ENCODE results near the gene RGL4.
"Not testable (repeated sequence)": the region's sequence is repeated elsewhere in the genome, so short reads cannot be mapped to it uniquely, and the experiment has no call there.

The RGL4 gene, protein sequence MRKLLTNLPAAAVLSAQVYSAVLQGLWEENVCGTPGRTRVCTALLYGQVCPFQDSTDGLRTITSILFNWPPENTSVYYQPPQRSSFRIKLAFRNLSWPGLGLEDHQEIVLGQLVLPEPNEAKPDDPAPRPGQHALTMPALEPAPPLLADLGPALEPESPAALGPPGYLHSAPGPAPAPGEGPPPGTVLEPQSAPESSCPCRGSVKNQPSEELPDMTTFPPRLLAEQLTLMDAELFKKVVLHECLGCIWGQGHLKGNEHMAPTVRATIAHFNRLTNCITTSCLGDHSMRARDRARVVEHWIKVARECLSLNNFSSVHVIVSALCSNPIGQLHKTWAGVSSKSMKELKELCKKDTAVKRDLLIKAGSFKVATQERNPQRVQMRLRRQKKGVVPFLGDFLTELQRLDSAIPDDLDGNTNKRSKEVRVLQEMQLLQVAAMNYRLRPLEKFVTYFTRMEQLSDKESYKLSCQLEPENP

GRCh38 chr22:23690713-23691112 lies at the start of gene RGL4:
TSS of gene RGL4 (plus strand) at chr22:23691013. CDS start at chr22:23692031, 1,018 bp downstream.
- DNase-seq (ENCODE audit: extremely low spot score) = no peak
- ChIA-PET POLR2A (no interaction called here), CTCF (no interaction called here)
- no peak for TF ChIP-seq BHLHE40 (IDR thresholded peaks at IDR 0.05; ENCODE audit: borderline replicate concordance)
- no peak for TF ChIP-seq SP1 (IDR thresholded peaks at IDR 0.05)
- no peak for TF ChIP-seq PKNOX1 (IDR thresholded peaks at IDR 0.05)
- TF ChIP-seq FOXA1 (IDR thresholded peaks at IDR 0.05) = no peak
- TF ChIP-seq FOXM1 (IDR thresholded peaks at IDR 0.05; ENCODE audit: borderline replicate concordance) = no peak
- TF ChIP-seq LEF1 (IDR thresholded peaks at IDR 0.05; ENCODE audit: borderline replicate concordance) = no peak
- no peak for TF ChIP-seq TARDBP (IDR thresholded peaks at IDR 0.05)
- no peak for TF ChIP-seq CTBP1 (IDR thresholded peaks at IDR 0.05; ENCODE audit: borderline replicate concordance)
- TF ChIP-seq ARNT (IDR thresholded peaks at IDR 0.05) = no peak
- TF ChIP-seq ELF4 (IDR thresholded peaks at IDR 0.05) = no peak
- no peak for TF ChIP-seq SUZ12 (IDR thresholded peaks at IDR 0.05)
- no peak for TF ChIP-seq FOXK2 (IDR thresholded peaks at IDR 0.05)
- TF ChIP-seq ZNF384 (IDR thresholded peaks at IDR 0.05) = no peak

GRCh38 chr22:23646526-23646925 lies 44.3 kb upstream of the RGL4 start:
- POLR2A ChIA-PET; DNase-seq (ENCODE audit: extremely low spot score); CTCF ChIA-PET: not testable (repeated sequence)

DNA sequence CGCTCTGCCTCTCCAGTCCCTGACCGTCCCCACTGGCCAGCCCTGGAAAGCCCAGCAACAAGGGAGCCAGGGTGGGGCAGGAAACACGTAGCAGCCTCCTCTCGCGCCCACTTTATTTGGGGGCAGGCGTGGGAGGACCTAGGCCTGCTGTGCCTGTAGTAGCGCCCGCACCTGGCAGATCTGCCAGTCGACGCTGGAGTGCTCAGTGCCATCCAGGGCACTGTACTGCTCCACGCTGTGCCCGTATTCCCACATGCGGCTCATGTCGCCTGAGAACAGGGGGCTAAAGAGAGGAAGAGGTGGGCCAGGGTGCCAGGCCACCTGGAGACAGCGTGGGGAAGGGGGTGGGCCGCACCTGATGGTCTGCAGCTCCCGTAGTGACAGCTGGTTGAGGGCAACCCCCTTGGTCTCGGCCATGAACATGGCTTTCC lies 41.7 kb upstream of the RGL4 start:
- TF ChIP-seq SP1 (IDR thresholded peaks at IDR 0.05) = no peak
- TF ChIP-seq L3MBTL2 (conservative IDR thresholded peaks at IDR 0.05) = no peak
- no peak for TF ChIP-seq FOXA1 (IDR thresholded peaks at IDR 0.05)
- TF ChIP-seq SUZ12 (IDR thresholded peaks at IDR 0.05) = no peak
- no peak for TF ChIP-seq PKNOX1 (IDR thresholded peaks at IDR 0.05)
- no peak for TF ChIP-seq ZNF384 (IDR thresholded peaks at IDR 0.05)
- no peak for TF ChIP-seq ELF4 (IDR thresholded peaks at IDR 0.05)
- no peak for TF ChIP-seq CTBP1 (IDR thresholded peaks at IDR 0.05; ENCODE audit: borderline replicate concordance)
- no peak for TF ChIP-seq LEF1 (IDR thresholded peaks at IDR 0.05; ENCODE audit: borderline replicate concordance)
- TF ChIP-seq ARNT (IDR thresholded peaks at IDR 0.05) = no peak
- no peak for TF ChIP-seq BHLHE40 (IDR thresholded peaks at IDR 0.05; ENCODE audit: borderline replicate concordance)
- no peak for TF ChIP-seq HDGF (IDR thresholded peaks at IDR 0.05; ENCODE audit: borderline replicate concordance)
- TF ChIP-seq FOXM1 (IDR thresholded peaks at IDR 0.05; ENCODE audit: borderline replicate concordance) = no peak
- TF ChIP-seq NFRKB (IDR thresholded peaks at IDR 0.05) = no peak
- no peak for TF ChIP-seq FOXK2 (IDR thresholded peaks at IDR 0.05)
- no peak for TF ChIP-seq TARDBP (IDR thresholded peaks at IDR 0.05)
- ChIA-PET CTCF (interaction anchor here (0.7 kb wide), 1 partner anchor 354 kb away, joined by 7 read pairs; no protein-coding TSS in a partner anchor), POLR2A (no interaction called here)
- DNase-seq (ENCODE audit: extremely low spot score) = no peak

DNA sequence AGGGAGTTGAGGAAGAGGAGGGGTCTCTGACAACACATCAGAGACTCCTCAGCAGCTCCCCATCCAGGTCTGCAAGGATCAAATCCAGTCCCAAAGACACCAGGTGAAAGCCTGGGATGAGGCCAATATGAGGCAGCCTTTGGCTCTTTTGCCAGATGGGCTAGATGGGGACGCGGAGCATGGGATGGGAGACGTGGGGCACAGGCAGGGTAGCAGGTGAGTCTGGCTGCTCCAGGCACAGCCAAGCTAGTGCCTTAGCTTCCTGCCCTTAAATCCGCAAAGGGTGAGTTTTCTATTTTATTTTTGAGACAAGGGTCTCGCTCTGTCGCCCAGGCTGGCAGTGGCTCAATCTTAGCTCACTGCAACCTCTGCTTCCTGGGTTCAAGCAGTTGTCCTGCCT lies 39.1 kb upstream of the RGL4 start:
- DNase-seq (ENCODE audit: extremely low spot score) = no peak
- ChIA-PET POLR2A (no interaction called here), CTCF (interaction anchor here (0.7 kb wide), 1 partner anchor 24 kb away, joined by 3 read pairs; no protein-coding TSS in a partner anchor)
- TF ChIP-seq TARDBP (IDR thresholded peaks at IDR 0.05) = no peak
- no peak for TF ChIP-seq LEF1 (IDR thresholded peaks at IDR 0.05; ENCODE audit: borderline replicate concordance)
- no peak for TF ChIP-seq HDGF (IDR thresholded peaks at IDR 0.05; ENCODE audit: borderline replicate concordance)
- TF ChIP-seq ZNF384 (IDR thresholded peaks at IDR 0.05) = no peak
- no peak for TF ChIP-seq FOXM1 (IDR thresholded peaks at IDR 0.05; ENCODE audit: borderline replicate concordance)
- TF ChIP-seq SUZ12 (IDR thresholded peaks at IDR 0.05) = no peak
- no peak for TF ChIP-seq ARNT (IDR thresholded peaks at IDR 0.05)
- no peak for TF ChIP-seq SP1 (IDR thresholded peaks at IDR 0.05)
- TF ChIP-seq ELF4 (IDR thresholded peaks at IDR 0.05) = no peak
- TF ChIP-seq NFRKB (IDR thresholded peaks at IDR 0.05) = no peak
- no peak for TF ChIP-seq FOXK2 (IDR thresholded peaks at IDR 0.05)
- TF ChIP-seq BHLHE40 (IDR thresholded peaks at IDR 0.05; ENCODE audit: borderline replicate concordance) = no peak
- TF ChIP-seq PKNOX1 (IDR thresholded peaks at IDR 0.05) = no peak
- no peak for TF ChIP-seq CTBP1 (IDR thresholded peaks at IDR 0.05; ENCODE audit: borderline replicate concordance)
- no peak for TF ChIP-seq L3MBTL2 (conservative IDR thresholded peaks at IDR 0.05)
- TF ChIP-seq FOXA1 (IDR thresholded peaks at IDR 0.05) = no peak

GRCh38 chr22:23652286-23652685 lies 38.5 kb upstream of the RGL4 start:
- TF ChIP-seq BHLHE40 (IDR thresholded peaks at IDR 0.05; ENCODE audit: borderline replicate concordance) (no peak), LEF1 (IDR thresholded peaks at IDR 0.05; ENCODE audit: borderline replicate concordance) (no peak), ZNF384 (IDR thresholded peaks at IDR 0.05) (no peak), PKNOX1 (IDR thresholded peaks at IDR 0.05) (no peak), ELF4 (IDR thresholded peaks at IDR 0.05) (no peak), CTBP1 (IDR thresholded peaks at IDR 0.05; ENCODE audit: borderline replicate concordance) (no peak), ARNT (IDR thresholded peaks at IDR 0.05) (no peak), FOXA1 (IDR thresholded peaks at IDR 0.05) (no peak), SUZ12 (IDR thresholded peaks at IDR 0.05) (no peak), L3MBTL2 (conservative IDR thresholded peaks at IDR 0.05) (no peak), HDGF (IDR thresholded peaks at IDR 0.05; ENCODE audit: borderline replicate concordance) (no peak), FOXM1 (IDR thresholded peaks at IDR 0.05; ENCODE audit: borderline replicate concordance) (no peak), SP1 (IDR thresholded peaks at IDR 0.05) (no peak), NFRKB (IDR thresholded peaks at IDR 0.05) (no peak), TARDBP (IDR thresholded peaks at IDR 0.05) (no peak), FOXK2 (IDR thresholded peaks at IDR 0.05) (no peak)
- no peak for DNase-seq (ENCODE audit: extremely low spot score)
- POLR2A ChIA-PET = no interaction called here
- CTCF ChIA-PET = no interaction called here

Measured in HEK293T (cell line).